ENCODE data around the gene PTPMT1.

Gene PTPMT1

GRCh38 chr11:47586098-47586855, 20.9 kb downstream of the PTPMT1 start, which contains the start of gene FAM180B:
FAM180B (plus strand) TSS chr11:47586678; CDS start chr11:47586769, 91 bp downstream.
- no peak for DNase-seq

GRCh38 chr11:47587039-47587716, 21.8 kb downstream of the PTPMT1 start:
- DNase-seq, result no peak

- no peak for DNase-seq
These were observed 22.4 kb downstream of the PTPMT1 start for GRCh38 chr11:47587723-47588326.

GRCh38 chr11:47589118-47589517, 23.7 kb downstream of the PTPMT1 start:
- DNase-seq, result no peak

- no peak for DNase-seq
These were observed 24.2 kb downstream of the PTPMT1 start for GRCh38 chr11:47589584-47589976.

GRCh38 chr11:47589977-47590861, 24.8 kb downstream of the PTPMT1 start:
- DNase-seq, result no peak

GRCh38 chr11:47591764-47592163, 26.4 kb downstream of the PTPMT1 start:
- no peak for DNase-seq

GRCh38 chr11:47592251-47592650, 26.9 kb downstream of the PTPMT1 start:
- DNase-seq, result no peak

- no peak for DNase-seq
These were observed 27.6 kb downstream of the PTPMT1 start for GRCh38 chr11:47592970-47593369.

- no peak for DNase-seq
These were observed 28.1 kb downstream of the PTPMT1 start for GRCh38 chr11:47593492-47593933.

- DNase-seq, result no peak
These were observed 28.8 kb downstream of the PTPMT1 start, which contains the start of gene C1QTNF4 for GRCh38 chr11:47593934-47594855. C1QTNF4 (minus strand) TSS chr11:47594411; CDS start chr11:47590810, 3,601 bp downstream.

- no peak for DNase-seq
These were observed 29.6 kb downstream of the PTPMT1 start for GRCh38 chr11:47595029-47595428.

GRCh38 chr11:47595967-47596366, 30.6 kb downstream of the PTPMT1 start:
- DNase-seq, result no peak

- DNase-seq, result no peak
These were observed 34.5 kb downstream of the PTPMT1 start for GRCh38 chr11:47599902-47600301.

- DNase-seq, result no peak
These were observed 37.9 kb downstream of the PTPMT1 start for GRCh38 chr11:47603295-47603694.

GRCh38 chr11:47605921-47606320, 40.5 kb downstream of the PTPMT1 start:
- no peak for DNase-seq

GRCh38 chr11:47606731-47607130, 41.3 kb downstream of the PTPMT1 start:
- DNase-seq, result no peak

- DNase-seq, result peak; percentile 60
These were observed 42.0 kb downstream of the PTPMT1 start for GRCh38 chr11:47607380-47607779.

- no peak for DNase-seq
These were observed 44.3 kb downstream of the PTPMT1 start for GRCh38 chr11:47609675-47610074.

GRCh38 chr11:47611348-47611794, 46.0 kb downstream of the PTPMT1 start:
- DNase-seq, result no peak

GRCh38 chr11:47615249-47615648, 49.9 kb downstream of the PTPMT1 start:
- DNase-seq, result no peak

All from kidney glomerular epithelial cell (primary cell).